NCI-H82 treated with DMSO at 0.1 percent for 48 hours (cell line): ENCODE results near the gene KLHL29.

Experiments
- DNase-seq: peaks from one replicate; lab custom pipeline; 2025; ENCODE audit not compliant: unreplicated experiment; lab: John Stamatoyannopoulos, UW

The KLHL29 gene

DNA sequence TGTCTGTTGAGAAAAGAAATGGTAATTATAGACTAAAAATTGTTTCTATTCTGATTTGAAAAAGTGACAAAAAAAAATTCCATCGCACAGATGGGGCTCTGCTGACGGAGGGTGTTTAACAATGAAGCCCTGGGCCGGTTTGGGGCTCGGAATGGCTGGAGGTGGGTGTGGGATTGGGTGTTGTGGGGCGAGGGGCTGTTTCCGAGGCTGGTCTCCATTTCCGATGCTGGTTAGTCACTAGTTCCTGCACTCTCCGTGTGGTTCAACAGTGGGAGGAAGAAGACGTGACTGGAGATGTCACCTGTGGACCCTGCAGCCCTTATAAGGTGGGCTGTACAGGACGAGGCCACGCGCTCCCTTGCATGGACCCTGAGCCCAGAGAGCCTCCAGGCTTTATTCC, 143.2 kb downstream of the KLHL29 start:
- DNase-seq, result no peak

DNA sequence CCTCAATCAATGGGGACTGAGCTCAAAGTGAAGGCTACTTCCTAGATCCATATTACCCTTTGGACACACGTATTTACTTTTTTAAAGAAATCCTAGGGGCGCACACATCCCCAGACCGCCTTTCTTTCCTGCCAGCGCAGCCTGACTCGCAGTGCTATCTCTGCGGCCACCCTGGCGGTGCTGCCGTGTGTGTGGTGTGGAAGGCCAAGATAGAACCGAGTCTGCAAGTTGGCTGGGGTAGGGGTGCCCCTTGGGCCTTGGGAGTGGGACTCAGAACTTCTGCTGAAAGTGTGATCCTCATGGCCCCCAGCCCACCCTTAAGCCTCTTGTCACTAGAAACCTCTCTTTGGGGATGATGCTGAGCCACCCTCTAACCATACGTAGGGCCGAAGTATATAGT, 143.7 kb downstream of the KLHL29 start:
- no peak for DNase-seq

GRCh38 chr2:23529659-23530058, 144.7 kb downstream of the KLHL29 start:
- DNase-seq, result no peak

DNA sequence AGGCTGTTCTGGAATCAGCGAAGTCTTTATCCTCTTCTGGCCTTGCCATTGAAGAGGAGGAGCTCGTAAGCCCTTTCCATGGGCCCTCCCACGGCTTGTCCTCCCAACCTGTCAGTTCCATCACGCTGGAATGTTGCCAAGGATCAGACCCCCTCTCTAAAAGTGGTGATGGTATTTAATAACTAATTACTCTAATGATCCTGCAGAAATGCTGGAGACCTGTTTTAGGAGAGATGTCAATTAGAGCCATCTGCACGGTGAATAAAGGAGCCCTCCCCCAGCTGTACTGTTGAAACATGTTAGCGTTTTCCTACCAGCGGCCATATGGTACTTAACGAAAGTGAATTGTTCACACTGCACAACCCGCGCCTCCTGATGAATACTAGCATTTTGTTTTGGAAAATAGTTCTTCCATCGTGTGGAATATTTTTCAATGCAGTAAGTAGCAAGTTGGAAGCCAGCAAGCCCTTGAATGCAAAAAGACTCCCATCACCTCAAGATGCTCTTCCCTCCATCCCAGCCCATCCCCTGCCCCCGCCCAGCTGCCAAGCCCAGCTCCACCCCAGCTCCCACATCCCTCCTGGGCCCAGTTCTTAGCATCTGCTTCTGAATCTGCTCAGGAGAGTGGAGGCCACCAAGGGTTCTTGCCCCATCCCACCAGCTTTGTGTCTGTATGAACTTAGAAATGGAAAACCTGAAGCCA, 145.4 kb downstream of the KLHL29 start:
- DNase-seq, result peak; percentile 93

GRCh38 chr2:23530909-23531276, 145.9 kb downstream of the KLHL29 start:
- DNase-seq, result no peak

DNA sequence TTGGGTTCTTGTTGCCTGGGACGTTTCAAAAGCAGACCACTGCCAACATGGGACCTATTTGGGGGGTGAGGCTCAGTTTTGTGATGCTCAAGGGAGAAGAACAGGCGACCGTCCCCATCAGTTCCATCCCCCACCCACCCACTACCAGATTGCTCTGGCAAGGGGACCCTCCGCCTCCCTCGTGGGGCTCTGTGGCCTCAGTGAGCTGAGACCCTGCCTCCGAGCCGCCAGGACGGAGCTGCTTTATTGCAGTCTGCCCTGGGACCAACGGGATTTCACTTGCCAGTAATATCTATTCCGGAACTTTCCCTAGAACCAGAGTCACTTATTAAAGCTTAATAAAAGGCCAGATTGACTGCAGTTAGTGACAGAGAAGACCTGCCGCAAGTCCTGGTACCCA, 146.3 kb downstream of the KLHL29 start:
- DNase-seq, result no peak

DNA sequence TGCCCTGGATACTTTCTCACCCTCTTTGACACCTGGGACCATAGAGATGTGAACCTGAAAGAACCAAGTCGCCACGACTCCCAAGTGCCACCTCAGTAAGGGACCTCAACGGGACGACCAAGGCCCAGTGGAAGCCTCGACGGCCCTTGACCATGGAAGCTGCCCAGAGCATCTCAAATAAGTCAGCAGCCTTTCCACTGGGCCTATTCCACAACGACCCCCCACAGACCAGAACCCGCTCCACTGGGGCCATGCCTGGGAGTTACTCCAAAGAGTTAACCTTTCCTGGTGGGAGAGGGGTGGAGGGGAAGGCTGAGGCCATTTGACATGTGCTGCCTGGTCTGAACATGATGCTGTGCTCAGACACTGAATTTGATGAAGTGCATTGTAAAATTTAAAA, 146.9 kb downstream of the KLHL29 start:
- DNase-seq, result no peak

DNA sequence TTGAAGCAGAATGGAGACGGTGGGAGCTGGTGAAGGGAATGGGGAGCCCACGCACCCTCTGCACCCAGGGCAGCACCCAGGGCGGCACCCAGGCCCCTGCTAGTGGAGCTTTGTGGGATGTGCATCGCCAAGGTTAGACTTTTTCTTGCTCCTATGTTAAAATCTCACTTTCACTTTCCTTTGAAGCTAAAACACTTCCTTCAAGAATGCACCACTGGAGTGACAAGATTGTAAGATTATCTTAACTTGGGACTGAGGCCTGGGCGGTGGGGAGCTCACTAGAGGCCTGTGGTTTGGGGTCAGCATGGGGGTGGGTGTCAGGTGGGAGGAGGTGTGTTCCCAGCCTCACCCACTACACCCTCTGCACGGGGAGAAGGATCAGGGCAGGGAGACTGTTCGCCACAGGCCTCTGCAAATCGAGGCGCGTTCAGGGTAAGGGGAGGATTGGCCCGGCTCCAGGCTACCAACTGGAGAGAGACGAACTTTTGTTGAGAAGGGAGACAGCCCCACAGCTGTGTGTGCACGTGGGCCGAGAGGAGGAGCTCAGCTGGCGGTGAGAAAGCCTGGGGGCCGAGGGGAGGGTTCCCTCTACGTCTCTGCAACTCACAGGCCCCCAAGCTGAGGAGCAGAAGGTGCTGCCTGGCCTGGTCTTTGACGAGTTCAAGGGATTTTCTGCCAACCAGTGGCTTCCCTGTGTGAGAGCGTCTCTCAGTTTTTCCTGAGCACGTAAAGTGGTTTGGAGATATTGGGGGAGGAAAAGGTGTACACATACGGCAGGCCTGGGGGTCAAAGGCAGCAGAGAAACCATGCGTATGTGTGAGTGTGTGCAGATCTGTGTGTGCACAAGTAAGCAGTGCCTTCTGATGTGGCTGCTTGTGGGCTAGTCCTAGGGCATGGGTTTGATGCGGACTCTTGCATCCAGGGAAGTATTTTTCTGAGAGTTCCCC, 147.7 kb downstream of the KLHL29 start:
- DNase-seq, result peak; percentile 19

GRCh38 chr2:23533338-23533695, 148.3 kb downstream of the KLHL29 start:
- DNase-seq, result no peak

DNA sequence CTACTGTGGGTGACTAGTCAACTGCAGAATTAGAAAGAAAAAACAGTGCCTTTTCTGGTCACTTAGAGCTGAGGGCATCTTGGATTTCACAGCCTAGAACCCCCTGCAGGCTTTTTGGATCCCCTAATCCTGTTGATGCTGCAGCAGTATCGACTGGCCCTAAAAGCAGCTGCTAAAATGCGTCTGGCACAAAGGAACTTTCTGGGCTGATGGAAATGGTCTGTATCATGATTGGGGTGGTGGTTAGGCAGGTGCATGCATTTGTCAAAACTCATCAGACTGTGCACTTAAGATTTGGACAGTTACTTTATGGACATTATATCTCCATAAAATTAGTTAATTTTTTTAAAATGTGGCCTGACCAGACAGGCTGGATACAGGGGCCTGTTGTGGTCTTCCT, 149.8 kb downstream of the KLHL29 start:
- no peak for DNase-seq

DNA sequence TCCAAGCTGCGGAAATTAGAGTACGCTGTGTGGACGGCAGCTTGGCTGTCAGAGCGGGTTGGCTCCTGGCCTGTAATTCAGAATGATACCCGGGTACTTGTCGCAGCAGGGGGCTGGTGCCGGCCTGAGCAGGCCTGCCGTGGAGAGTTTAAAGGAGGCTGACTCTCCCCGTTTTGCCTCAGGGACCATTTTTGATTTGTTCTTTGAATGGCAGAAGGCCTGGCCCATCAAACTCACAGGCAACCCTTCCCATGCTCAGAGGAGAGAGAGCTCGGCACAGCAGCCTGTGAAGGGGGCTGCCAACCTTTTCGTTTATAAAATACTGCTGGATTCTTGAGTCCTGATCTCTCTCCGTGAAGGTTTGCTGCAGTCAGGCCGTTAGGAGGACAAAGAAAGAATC, 151.3 kb downstream of the KLHL29 start:
- no peak for DNase-seq

DNA sequence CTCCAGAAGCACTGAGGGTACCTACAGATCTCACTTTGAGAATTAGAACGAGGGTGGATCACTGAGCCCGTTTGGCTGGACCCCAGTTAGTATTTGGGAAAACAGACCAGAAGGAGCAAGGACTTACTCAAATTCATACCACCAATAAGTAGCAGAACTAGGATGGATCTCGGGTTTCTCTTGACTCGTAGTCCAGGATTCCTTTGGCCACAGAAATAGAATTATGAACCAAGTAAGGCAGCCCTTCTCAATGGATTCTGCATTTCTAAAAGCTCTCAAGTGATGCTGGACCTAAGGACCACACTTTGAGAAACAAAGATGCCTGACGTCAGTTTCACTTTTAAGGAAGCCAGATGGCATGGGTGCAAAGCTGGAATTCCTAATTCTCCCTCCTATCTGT, 153.0 kb downstream of the KLHL29 start:
- DNase-seq, result no peak

- DNase-seq, result no peak
Observed at GRCh38 chr2:23538566-23538965, 153.6 kb downstream of the KLHL29 start.

DNA sequence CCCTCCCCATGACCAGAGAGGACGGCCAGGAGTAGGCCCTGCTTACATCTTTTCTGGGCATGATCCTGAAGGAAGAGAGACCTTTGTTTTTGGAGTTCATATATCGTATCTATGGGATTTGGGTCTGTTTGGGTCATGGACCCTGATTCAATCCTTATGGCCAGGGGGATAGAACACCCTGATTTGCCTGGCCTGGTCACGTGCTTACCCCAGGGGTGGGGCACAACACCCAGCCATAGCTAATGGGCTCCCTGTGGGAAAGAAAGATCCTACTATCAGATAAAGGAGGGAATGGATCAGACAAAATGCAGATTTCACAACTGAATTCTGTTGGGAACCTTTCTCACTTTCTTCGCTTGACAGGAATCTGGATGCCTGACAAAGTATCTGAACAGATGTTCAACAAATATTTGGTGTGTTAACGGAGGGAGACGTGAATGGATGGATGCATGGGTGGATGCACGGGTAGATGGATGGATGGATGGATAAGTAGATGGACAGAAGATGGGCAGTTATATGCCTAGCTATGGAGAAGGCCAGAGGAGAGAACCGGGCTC, 155.9 kb downstream of the KLHL29 start:
- no peak for DNase-seq

- peak; percentile 95 for DNase-seq
Observed at GRCh38 chr2:23541503-23542229, 156.7 kb downstream of the KLHL29 start.

- no peak for DNase-seq
Observed at GRCh38 chr2:23542230-23542789, 157.3 kb downstream of the KLHL29 start.

DNA sequence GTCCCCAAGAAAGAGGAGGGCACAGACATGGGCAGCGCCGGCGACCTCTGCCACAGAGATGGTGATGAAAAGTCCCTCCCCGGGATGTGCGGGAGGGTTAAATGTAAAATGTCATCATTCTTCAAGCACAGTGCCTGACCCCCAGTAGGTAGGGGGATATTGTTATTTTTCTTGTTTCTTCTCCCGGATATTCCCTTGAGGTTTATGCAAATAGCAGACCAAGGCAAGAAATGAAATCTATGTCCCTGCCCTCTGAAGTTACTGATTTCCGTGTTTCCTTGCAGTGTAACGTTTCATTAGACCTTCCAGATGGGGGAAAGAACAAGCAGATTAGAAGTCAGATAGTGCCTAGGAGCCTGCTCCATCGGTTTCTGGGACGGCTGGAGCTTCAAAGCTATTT, 158.3 kb downstream of the KLHL29 start:
- DNase-seq, result no peak

GRCh38 chr2:23543728-23544127, 158.7 kb downstream of the KLHL29 start:
- DNase-seq, result no peak

DNA sequence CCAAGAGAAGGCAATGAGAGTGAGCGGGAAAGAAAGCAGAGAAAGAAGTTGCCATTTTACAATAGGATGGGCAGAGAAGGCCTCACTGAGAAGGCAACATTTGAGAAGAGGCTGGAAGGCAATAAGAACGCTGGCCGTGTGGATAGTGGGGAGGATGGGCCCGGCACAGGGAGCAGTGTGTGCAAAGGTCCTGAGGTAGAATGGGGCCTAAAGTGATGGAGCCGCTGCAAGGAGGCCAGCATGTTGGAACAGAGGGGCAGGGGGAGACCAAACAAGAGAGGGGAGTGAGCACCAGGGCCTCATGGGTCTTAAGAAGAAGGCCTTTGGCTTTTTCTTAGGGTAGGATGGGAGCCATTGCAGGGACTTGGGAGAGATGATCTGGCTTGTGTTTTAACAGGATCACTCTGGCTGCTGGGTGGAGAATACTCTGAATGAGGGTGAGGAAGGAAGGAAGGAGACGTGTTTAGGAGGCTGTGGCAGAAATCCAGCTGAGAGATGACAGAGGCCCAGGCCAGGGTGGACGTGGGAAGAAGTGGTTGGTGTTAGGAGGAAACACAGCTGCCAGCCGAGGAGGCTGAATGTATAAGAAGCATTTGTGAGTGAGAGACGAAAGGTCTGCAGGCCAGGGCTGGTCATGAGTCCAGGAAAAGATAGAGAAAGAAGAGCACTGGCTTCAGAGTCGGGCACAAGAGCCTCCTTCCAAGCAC, 159.8 kb downstream of the KLHL29 start:
- no peak for DNase-seq

GRCh38 chr2:23545396-23545795, 160.4 kb downstream of the KLHL29 start:
- no peak for DNase-seq

GRCh38 chr2:23545811-23546210, 160.8 kb downstream of the KLHL29 start:
- peak; percentile 61 for DNase-seq
